BLaER1 (cell line): Measurements from ENCODE around the gene RSPH6A.

Experiments
- H3K27ac ChIP-seq: shearing (Covaris generic); formaldehyde crosslinking; 2 replicates; pipeline ENCODE4 v1.8.1; 2022
- H3K27me3 ChIP-seq: shearing (Covaris generic); formaldehyde crosslinking; 2 replicates; pipeline ENCODE4 v1.8.1; 2022
- H3K36me3 ChIP-seq: shearing (Covaris generic); formaldehyde crosslinking; 2 replicates; pipeline ENCODE4 v1.8.1; 2022
- H3K4me1 ChIP-seq: shearing (Covaris generic); formaldehyde crosslinking; 2 replicates; pipeline ENCODE4 v1.8.1; 2022
- H3K4me2 ChIP-seq: shearing (Covaris generic); formaldehyde crosslinking; 2 replicates; pipeline ENCODE4 v1.8.1; 2022
- H3K4me3 ChIP-seq: shearing (Covaris generic); formaldehyde crosslinking; 2 replicates; pipeline ENCODE4 v1.8.1; 2022
- H3K9ac ChIP-seq: shearing (Covaris generic); formaldehyde crosslinking; 2 replicates; pipeline ENCODE4 v1.8.1; 2022
- H3K9me3 ChIP-seq: shearing (Covaris generic); formaldehyde crosslinking; 2 replicates; pipeline ENCODE4 v1.8.1; 2022
- H4K20me1 ChIP-seq: shearing (Covaris generic); formaldehyde crosslinking; 2 replicates; pipeline ENCODE4 v1.8.1; 2022
- Cebpa-rat ChIP-seq: shearing (Covaris generic); IDR thresholded peaks from 2 replicates; pipeline ENCODE4 v1.8.1; 2022

The RSPH6A gene

GRCh38 chr19:45814851-45815480 lies at the start of gene RSPH6A:
Gene RSPH6A (minus strand): TSS chr19:45815308. CDS start chr19:45815176, 132 bp downstream.
- Histone ChIP-seq H3K4me2 (peak within 1 kb of the TSS; percentile 90), H3K9me3 (no peaks in the 10 kb centered on the region), H3K27me3 (no peaks in the 10 kb centered on the region), H3K4me3 (peak within 1 kb of the TSS; percentile 69), H3K36me3 (peaks cover 22% of the 10 kb centered on the region), H4K20me1 (peaks cover 13% of the 10 kb centered on the region), H3K9ac (peak within 1 kb of the TSS; percentile 75), H3K4me1 (peaks cover 47% of the 10 kb centered on the region), H3K27ac (peak within 1 kb of the TSS; percentile 62)
- TF ChIP-seq Cebpa-rat: no peak

DNA sequence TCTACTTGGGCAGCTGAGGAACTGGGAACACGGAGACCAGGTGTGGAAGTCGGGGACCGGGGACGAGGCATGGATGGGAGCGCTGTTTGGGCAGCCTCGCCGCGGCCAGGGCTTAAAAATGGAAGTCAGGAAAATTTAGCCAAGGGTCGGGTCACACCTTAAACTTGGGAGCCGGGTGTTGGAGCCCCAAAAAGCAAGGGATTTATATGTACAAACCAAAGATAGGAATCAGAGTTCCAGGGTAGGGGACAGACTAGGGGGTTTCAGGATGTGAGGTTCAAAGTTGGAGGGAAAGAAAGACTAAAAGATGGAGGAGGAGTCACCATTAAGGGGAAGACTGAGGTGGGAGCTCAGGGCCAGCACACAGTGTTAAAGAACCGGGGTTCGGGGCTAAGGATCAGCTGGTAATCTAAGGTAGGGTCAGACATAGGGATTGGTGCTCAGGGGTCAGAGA lies 49.5 kb upstream of the RSPH6A start:
- Histone ChIP-seq H3K9ac (no peak overlapping the region), H3K9me3 (no peaks in the 10 kb centered on the region), H3K27ac (no peak overlapping the region), H4K20me1 (no peaks in the 10 kb centered on the region; the same call in 1 of the 2 replicates), H3K27me3 (peaks cover 41% of the 10 kb centered on the region), H3K4me1 (peaks cover 24% of the 10 kb centered on the region), H3K4me2 (peak overlapping the region; percentile 90), H3K4me3 (no peak overlapping the region), H3K36me3 (peaks cover 14% of the 10 kb centered on the region)
- TF ChIP-seq Cebpa-rat: no peak

GRCh38 chr19:45863840-45864628 lies 48.9 kb upstream of the RSPH6A start, which contains the start of gene FOXA3:
Gene FOXA3 (plus strand): TSS chr19:45864326. CDS start chr19:45864457, 131 bp downstream.
- Histone ChIP-seq H3K4me3 (peak within 1 kb of the TSS; percentile 92), H3K36me3 (peaks cover 20% of the 10 kb centered on the region), H3K4me1 (peaks cover 24% of the 10 kb centered on the region), H3K27me3 (peaks cover 41% of the 10 kb centered on the region), H3K9me3 (no peaks in the 10 kb centered on the region), H3K4me2 (peak within 1 kb of the TSS; percentile 90), H4K20me1 (no peaks in the 10 kb centered on the region; the same call in 1 of the 2 replicates), H3K9ac (peak within 1 kb of the TSS; percentile 92; the same call in 1 of the 2 replicates), H3K27ac (no peak within 1 kb of the TSS)
- no peak for TF ChIP-seq Cebpa-rat

GRCh38 chr19:45863335-45863839 lies 48.3 kb upstream of the RSPH6A start:
- H3K9me3 ChIP-seq: no peaks in the 10 kb centered on the region
- no peaks in the 10 kb centered on the region; the same call in 1 of the 2 replicates for H4K20me1 ChIP-seq
- no peak overlapping the region for H3K27ac ChIP-seq
- H3K36me3 ChIP-seq: peaks cover 26% of the 10 kb centered on the region
- H3K9ac ChIP-seq: peak overlapping the region; percentile 92; the same call in 1 of the 2 replicates
- TF ChIP-seq Cebpa-rat: no peak
- peaks cover 41% of the 10 kb centered on the region for H3K27me3 ChIP-seq
- peak overlapping the region; percentile 90 for H3K4me2 ChIP-seq
- peaks cover 24% of the 10 kb centered on the region for H3K4me1 ChIP-seq
- H3K4me3 ChIP-seq: peak overlapping the region; percentile 92

GRCh38 chr19:45862564-45863334 lies 47.6 kb upstream of the RSPH6A start, which contains the start of gene SYMPK:
Gene SYMPK (minus strand): TSS chr19:45863147. CDS start chr19:45854495, 8,652 bp downstream.
- H3K9ac ChIP-seq: peak within 1 kb of the TSS; percentile 92
- no peaks in the 10 kb centered on the region for H3K9me3 ChIP-seq
- peak within 1 kb of the TSS; percentile 92 for H3K4me3 ChIP-seq
- peak within 1 kb of the TSS; percentile 90 for H3K4me2 ChIP-seq
- H3K4me1 ChIP-seq: peaks cover 24% of the 10 kb centered on the region
- TF ChIP-seq Cebpa-rat: no peak
- H3K27me3 ChIP-seq: peaks cover 41% of the 10 kb centered on the region
- peaks cover 33% of the 10 kb centered on the region for H3K36me3 ChIP-seq
- H4K20me1 ChIP-seq: peaks cover 6% of the 10 kb centered on the region
- peak within 1 kb of the TSS; percentile 92 for H3K27ac ChIP-seq

DNA sequence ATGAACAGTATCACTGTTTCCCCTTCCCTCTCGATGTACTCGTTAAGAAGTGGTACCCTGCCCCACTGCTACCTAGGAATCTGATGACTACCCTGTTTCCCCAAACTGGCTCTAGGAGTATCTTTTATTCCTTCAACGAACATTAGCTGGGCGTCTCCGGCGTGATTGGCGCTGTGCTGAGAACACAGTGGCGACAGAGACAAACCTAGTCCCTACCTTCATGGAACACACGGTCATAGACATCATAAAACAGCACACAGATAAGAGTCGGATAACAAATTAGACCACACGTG lies 47.1 kb upstream of the RSPH6A start:
- Histone ChIP-seq H3K4me2 (peak overlapping the region; percentile 79), H3K36me3 (peaks cover 34% of the 10 kb centered on the region), H3K27me3 (peaks cover 41% of the 10 kb centered on the region), H3K9ac (peak overlapping the region; percentile 92), H3K9me3 (no peaks in the 10 kb centered on the region), H3K4me1 (peaks cover 24% of the 10 kb centered on the region), H4K20me1 (peaks cover 7% of the 10 kb centered on the region), H3K27ac (peak overlapping the region; percentile 92), H3K4me3 (peak overlapping the region; percentile 92)
- no peak for TF ChIP-seq Cebpa-rat

GRCh38 chr19:45860359-45861259 lies 45.5 kb upstream of the RSPH6A start:
- no peak overlapping the region for H3K9ac ChIP-seq

DNA sequence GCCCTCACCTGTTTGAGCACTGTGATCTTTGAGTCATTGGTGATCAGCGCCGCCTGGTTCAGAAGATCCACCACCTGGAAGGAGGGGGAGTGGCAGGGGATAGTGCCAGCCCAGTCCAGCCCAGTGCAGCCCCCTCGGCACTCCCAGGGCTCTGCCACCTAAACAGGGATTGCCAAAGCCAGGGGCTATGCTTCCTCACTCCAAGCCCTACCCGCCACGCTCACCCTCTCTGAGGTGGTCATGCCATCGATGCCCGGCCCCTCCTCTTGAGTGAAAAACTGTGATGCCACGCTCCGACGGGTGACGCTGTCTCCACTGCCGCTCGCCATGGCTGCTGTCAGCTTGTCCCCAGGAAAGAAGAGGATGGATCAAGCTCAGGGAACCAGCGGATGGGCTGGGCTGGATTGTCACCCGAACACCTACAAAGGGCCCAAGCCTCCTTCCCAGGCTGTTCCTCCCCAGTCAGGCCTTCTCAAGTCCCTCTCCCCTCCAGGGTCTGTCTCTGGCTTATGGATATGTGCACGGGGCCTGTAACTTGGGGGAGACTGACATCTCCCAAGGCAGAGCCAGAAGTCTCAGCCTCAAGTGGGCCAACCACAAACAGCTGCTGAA lies 39.2 kb upstream of the RSPH6A start:
- no peaks in the 10 kb centered on the region for H3K9me3 ChIP-seq
- H3K9ac ChIP-seq: no peak overlapping the region
- H3K4me3 ChIP-seq: no peak overlapping the region
- peaks cover 68% of the 10 kb centered on the region for H4K20me1 ChIP-seq
- H3K27me3 ChIP-seq: no peaks in the 10 kb centered on the region
- no peak for TF ChIP-seq Cebpa-rat
- H3K4me1 ChIP-seq: no peaks in the 10 kb centered on the region
- H3K4me2 ChIP-seq: no peak overlapping the region
- H3K27ac ChIP-seq: no peak overlapping the region
- peaks cover 96% of the 10 kb centered on the region for H3K36me3 ChIP-seq

More at GRCh38 chr19:45860359-45861259, 45.5 kb upstream of the RSPH6A start:
- H3K4me2 ChIP-seq: peak overlapping the region; percentile 79
- H3K4me3 ChIP-seq: no peak overlapping the region
- H3K27ac ChIP-seq: no peak overlapping the region
- H3K27me3 ChIP-seq: peaks cover 25% of the 10 kb centered on the region
- H3K9me3 ChIP-seq: no peaks in the 10 kb centered on the region
- H3K4me1 ChIP-seq: peaks cover 24% of the 10 kb centered on the region
- peaks cover 23% of the 10 kb centered on the region for H4K20me1 ChIP-seq
- peaks cover 50% of the 10 kb centered on the region for H3K36me3 ChIP-seq
- no peak for TF ChIP-seq Cebpa-rat
